MV-4-11 (cell line): ENCODE measurements around the gene PLVAP.

ENCODE experiments used
- DNase-seq: peaks from one replicate; lab custom pipeline; 2025; lab: John Stamatoyannopoulos, UW

Gene PLVAP

DNA sequence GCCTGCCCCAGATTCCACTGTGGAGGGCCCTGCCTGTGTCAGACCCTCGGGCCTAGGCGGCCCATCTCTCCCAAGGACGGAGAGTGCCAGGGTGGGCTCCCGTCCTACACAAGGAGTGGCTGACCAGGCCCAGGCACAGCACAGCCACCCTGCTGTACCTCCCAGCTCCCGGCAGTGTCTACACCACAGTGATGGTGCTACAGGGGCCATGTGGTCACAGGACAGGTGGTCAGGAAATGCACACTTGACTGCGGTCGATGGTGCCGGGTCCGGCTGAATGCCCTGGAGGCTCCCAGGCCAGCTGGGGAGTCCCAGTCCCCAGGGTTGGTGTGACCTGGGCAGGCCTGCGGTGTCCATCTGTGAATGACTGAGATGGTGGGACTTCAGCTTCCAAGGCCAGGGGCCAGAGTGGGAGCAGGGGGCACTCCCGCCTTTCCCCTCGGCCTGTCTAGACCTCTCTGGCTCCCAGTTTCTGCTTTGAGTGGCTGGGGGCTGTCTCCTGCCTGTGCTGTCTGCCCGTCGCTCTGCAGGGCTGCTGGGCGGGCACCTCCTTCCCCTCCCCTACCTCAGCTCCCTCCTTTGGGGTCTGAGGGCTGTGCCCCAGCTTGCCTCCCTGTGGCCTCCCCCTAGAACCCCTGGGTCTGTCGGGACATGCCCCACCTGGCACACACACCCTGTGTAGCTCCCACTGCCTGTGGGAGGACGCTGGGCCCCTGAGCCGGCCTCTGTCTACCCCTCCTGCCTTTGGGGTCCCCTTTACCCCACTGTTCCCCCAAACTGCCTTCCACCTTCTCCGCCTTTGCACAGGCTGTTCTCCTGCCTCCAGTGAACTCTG, 55.3 kb downstream of the PLVAP start:
- no peak for DNase-seq

DNA sequence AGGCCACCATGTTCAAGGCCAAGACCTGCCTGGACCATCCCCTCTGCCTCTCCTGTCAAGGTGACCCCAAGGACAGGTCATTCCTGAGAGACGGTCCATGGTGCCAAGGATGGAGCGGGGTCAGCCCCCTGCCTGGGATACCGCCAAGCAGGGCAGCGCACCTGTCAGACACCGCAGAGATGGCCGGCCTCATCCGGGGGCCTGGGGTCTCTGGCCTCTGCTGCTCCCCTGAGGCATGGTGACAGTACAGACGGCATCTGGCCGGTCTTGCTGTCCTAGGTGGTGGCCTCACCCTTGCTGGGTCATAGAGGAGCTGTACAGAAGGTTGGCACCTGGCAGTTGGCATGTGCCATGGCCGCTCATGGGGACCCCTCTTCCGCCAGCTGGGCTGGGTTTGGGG, 56.7 kb downstream of the PLVAP start:
- DNase-seq = no peak

DNA sequence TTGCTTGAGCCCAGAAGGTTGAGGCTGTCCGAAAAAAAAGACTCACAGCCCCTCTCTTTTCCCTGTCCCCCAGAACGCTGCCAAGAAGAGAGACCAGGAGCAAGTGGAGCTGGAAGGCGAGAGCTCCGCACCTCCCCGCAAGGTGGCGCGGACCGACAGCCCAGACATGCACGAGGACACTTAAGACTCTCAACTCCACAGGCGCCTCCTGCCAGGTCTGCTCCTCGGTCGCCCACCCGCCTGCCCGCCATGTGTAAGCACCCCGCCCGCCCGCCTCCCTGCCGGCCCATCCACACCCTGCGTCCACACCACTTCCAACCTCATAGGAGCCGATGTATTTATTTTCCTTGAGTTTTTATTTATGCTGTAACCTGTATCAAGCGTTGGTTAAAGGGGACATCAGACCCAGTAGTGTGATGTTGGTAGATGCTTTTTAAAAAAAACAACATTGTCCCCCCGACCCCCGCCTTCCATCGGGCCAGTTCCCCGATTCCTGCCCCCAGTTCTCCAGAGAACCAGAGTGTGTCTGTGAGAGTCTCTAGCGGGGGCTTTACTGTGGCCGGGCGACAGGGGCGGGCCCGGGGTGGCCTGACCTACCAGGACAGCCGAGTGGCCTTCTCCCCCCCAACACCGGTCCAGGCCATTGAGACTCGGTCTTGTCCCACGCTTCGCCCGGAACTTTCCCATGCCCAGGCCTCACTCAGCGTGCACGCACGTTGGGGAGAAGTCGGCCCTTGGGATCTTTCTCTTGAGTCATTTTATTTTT, 57.5 kb downstream of the PLVAP start:
- no peak for DNase-seq

DNA sequence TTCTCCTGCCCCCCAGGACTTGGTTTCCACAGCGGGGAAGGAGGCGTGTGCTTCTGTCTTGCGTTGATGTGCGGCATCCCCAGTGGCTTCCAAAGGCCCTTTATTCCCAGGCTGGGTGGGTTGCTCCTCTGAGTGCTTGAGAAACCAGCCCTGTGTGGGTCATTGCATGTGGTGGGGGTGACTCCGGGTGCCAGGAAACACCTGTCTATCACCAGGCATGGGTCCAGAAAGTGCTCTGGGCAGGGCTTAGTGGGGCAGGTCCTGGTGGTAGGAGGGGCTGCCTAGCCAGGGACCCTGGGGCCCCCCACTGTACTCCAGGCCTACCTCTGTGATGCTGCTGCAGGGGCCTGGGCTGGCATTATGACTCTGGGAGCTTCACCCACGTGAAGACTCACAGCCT, 58.2 kb downstream of the PLVAP start:
- no peak for DNase-seq

DNA sequence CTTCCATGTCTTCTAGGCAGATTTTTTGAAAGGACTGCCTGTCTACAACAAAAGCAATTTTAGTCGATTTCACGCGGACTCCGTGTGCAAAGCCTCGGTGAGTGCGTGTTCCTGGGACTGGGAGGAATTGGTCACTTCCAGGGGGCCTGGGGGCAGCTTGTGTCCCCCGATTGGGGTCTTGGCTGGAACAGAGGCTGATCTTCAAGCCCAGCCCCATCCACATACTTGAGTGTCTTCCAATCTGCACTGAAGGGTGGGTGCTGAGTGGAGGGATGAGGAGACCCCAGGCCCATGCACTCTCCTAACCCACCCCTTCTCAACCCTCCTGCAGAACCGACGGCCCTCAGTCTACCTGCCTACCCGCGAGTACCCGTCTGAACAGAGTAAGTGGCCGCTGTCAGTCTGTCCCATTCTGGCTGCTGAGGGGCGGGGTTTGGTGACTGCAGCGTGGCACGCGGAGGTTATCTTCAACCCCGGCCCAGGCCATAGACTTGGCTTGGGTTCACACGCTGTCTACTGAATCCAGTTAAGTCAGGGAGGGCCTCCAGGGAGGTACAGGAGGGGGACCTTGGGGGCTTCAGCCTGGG, 63.0 kb downstream of the PLVAP start:
- DNase-seq = no peak

DNA sequence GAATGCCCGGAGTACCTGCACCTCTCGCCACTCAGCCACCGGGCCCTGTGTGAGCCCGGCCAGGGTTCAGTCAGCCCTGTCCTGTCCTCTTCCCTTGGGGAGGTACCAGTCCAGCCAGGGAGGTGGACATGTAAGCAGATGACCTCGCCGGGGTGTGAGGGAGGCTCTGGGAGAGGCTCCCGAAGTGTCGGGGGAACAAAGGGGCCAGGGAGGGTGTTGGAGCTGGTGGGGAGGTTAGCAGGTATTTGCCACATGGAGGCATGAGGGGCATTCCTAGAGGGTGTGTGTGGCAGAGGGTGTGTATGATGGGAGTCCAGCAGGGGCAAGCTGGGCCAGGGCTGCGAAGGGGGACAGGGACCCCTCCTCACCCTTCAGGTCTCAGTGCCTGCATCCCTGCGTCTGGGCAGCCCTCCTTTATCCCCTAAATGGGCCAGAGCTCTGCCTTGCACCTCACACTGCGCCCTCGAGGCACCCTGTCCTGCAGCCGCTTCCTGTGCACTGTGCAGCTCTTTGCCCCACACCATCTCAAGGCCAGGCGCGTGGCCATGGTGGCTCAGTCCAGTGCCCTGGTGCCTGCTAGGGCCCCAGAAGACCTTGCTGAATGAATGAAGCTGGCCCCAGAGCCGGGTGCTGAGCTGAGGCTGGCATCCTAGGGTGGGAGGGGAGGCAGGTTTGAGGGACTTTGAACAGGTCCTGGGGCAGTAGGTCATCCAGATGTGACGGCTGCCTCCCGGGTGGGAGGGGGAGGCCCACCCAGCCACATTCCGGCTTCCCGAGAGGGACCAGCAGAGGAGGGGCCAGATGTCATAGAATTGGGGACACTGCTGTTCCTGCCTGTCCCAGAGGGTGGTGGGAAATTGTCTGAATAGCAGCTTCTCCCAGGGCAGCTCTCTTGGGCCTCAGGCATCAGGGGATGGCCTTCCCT, 64.7 kb downstream of the PLVAP start:
- no peak for DNase-seq

DNA sequence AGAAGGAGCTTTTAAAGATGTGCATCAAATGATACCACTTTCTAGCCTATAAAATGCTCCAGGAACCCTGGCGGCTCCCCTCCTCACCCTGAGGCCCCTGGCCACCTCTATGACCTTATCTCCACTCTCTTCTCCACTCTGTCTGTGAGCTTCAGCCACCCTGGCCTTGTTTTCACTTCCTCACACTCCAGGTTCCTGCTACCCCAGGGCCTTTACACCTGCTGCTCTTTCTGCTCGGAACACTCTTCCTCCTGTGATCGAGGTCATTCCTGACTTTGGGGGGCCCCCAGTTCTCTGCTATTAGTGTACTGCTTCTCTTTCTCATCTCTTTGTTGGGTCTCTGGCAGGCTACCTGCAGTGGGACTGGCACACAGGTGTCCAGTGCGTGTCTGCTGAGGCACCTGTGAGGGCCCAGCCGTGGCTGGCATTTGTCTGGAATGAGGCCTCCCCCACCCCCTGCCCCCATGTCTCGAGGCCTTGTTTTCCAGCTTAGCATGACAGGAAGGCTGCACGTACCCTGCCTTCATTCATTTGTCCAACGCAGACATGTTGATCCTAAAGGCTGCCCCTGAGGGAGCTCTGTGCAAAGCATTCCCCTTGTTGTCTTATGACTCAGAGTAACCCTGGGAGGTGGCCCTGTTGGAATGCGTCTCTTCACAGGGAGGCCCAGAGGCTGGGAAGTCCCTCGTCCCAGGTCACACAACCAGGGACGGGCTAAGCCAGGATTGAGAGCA, 65.5 kb downstream of the PLVAP start:
- no peak for DNase-seq

DNA sequence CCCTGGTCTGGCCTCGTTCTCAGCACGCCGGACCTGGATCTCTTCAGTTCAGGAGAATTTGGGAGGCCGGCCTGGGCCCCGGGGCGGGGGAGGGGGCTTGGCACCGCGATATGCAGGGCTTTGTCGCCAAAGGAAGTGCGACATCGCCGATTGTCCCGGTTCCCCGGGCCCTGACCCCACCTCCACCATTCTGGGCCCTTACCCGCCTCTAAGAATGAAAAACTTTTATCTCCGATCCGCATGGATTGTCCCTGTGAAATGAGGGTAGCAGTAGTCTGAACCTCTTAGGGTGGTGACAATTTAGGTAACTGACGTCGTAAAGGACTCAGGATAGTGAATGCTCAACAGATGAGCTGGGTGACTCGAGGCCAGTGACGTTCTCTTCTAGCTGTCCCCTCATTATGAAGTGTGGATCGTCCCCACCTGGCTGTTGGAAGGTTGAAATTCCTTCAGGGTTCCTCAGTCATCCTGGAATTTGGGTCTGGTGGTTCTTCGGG, 67.1 kb downstream of the PLVAP start:
- no peak for DNase-seq

DNA sequence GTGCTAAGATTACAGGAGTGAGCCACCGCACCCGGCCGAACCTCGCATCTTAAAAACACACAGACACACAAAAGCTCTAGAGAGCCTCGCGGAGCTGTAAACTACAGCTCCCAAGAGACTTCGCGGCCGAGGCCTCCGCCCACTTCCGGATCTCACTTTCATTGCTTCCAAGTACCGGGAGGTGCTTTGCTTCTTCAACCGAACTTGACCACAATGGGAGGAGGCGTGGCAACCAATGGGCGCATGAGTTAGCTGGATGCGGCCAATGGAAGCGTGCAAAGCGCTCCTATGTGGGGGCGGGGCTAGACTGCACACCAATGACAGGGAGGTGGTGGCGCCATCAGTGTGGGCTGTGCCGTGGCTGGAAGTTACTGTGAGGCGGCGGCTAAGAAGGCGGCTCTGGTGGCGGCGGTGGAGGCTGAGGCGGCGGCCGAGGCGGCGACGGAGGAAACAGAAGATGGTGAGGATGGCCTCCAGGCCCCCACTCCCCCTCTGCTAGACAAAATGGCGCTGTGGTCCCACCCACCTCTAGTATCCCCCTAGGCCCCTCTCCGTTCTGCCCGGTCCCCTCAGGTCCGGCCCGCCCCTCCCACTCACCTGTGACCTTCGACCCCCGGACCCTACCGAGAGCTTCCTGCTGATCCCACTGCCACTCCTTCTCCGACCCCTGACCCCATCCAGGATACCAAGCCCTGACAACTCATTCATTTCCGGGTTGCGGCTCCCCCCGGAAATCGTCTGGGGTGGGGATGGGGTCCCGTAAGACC, 67.8 kb downstream of the PLVAP start, which contains the start of gene DDA1:
Gene DDA1, plus strand, starts transcription at position 366 of the 767 bp plus-strand sequence. Its CDS starts 92 bp downstream, at position 458.
- peak; percentile 100 for DNase-seq

DNA sequence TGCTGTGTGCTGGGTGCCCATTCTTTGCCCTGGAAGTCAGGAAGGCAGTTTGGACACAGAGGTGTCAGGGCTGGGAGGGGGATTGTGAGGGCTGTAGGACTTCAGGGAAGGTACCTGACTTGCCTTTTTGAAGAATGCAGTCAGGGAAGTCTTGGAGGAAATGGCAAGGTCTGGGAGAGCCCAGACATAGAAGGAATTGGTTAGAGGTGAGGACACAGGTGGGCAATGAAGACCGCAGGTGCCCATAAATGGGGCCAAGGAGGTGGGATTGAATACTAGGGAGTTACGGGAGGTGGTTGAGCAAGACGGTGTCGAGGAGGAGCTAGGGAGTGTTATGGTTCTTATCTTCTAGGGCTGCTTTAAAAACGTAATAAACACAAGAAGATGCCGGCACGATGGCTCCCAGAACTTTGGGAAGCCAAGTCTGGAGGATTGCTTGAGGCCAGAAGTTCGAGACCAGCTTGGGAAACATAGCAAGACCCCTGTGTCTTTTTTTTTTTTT, 69.2 kb downstream of the PLVAP start:
- no peak for DNase-seq

DNA sequence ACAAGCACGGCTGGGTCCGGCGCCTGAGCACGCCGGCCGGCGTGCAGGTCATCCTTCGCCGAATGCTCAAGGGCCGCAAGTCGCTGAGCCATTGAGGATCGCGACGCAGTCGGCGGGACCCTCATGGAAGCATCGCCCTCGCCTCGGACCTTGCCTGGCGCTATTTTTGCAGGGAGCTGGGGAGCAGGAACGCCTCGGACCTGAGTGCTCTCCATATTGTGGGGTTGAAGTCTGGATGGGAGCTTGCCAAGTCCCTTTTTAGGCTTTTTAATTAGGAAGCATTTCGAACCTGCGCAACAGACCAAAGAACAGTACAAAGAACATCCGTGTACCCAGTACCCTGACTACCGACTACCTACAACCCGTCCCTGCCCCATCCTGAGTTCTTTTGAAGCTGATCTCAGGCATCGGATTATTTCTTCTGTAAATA, 70.8 kb downstream of the PLVAP start:
- DNase-seq = no peak

DNA sequence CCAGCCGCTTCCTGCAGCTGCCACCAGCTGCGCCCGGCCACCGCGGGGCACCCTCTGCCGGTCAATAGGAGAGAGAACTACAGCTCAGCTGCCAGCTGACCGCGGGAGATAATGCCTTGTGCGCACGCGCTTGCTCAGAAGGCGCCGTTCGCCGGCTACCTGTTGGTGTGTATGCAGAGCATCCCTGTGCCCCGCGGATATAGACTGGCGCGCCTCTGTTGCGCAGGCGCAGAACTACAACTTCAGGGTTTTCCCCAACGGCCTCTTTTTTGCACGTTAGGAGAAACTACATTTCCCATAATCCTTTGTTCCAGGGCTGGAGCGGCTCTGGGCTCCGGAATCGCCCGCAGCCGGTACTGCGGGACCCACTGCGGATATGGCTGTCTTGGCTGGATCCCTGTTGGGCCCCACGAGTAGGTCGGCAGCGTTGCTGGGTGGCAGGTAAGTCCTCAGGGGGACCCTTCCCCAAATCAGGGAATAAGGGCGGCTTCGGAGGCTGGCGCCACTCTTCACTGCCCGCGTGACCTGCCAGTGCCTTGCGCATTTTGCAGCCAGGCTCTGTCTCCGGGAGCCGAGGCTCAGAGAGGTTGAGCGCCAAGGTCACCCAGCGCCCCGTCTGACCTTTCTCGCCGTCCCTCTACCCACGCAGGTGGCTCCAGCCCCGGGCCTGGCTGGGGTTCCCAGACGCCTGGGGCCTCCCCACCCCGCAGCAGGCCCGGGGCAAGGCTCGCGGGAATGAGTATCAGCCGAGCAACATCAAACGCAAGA, 71.4 kb downstream of the PLVAP start, which contains the start of gene MRPL34:
Gene MRPL34, plus strand, starts transcription at position 356 of the 768 bp plus-strand sequence. Its CDS starts 21 bp downstream, at position 377.
- DNase-seq = peak; percentile 100

DNA sequence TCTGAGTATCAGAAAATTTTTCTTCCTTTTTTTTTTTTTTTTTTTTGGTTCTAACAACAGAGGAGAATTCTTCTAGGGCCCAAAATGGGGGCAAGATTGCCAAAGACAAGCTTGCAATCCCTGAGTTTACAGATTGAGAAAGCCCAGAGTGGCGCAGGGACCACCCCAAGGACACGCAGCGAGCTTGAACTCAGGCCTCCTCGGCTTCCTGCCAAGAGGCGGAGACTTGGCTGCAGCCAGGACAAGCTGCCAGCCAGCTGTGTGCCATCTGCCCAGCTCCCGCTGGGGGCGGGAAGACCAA, 72.0 kb downstream of the PLVAP start:
- DNase-seq = no peak

DNA sequence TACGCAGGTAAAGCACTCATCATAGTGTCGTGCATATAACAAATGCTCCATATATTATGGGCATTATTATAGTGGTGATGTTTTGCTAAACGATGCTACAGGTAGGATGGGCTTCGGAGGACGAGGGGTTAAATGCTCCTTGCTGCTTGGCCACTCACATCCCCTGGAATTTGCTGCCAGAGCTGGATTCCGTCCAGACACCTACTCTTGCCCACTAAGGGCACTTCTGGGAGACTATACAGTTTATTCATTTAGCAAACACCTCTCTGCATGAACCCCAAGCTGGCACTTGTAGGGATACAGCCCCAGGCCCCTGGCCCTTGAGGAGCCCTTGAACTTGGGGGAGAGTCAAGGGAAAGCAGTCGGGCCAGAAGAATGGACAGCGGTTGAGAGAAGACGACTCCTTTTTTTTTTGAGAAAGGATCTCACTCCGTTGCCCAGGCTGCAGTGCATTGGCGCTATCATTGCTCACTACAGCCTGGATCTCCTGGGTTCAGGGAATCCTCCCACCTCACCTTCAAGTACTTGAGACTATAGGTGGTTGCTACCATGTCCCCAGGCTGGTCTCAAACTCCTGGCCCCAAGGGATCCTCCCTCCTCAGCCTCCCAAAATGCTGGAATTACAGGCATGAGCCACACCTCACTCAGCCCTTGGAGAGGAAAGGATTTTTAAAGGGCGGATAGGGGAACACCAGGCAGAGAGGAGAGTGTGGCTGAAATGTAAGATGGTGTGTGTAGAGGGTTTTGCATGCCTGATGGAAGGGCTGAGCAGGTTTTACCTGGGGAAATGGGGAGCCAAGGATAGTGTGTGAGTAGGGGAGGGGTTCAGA, 72.5 kb downstream of the PLVAP start:
- no peak for DNase-seq

DNA sequence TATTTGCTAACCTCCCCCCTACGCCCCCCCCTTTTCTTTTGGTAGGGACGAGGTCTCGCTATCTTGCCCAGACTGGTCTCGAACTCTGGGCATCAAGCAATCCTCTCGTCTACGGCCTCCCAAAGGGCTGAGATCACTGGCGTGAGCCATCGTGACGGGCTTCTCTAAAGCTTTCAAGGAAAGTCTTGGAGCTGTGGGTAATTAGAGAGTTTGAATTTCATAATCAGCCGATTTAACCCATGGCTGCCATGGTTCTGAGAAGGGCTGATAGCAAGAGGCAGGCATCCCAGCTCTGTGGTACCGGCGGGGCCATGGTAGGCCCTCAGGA, 73.2 kb downstream of the PLVAP start:
- DNase-seq = no peak

DNA sequence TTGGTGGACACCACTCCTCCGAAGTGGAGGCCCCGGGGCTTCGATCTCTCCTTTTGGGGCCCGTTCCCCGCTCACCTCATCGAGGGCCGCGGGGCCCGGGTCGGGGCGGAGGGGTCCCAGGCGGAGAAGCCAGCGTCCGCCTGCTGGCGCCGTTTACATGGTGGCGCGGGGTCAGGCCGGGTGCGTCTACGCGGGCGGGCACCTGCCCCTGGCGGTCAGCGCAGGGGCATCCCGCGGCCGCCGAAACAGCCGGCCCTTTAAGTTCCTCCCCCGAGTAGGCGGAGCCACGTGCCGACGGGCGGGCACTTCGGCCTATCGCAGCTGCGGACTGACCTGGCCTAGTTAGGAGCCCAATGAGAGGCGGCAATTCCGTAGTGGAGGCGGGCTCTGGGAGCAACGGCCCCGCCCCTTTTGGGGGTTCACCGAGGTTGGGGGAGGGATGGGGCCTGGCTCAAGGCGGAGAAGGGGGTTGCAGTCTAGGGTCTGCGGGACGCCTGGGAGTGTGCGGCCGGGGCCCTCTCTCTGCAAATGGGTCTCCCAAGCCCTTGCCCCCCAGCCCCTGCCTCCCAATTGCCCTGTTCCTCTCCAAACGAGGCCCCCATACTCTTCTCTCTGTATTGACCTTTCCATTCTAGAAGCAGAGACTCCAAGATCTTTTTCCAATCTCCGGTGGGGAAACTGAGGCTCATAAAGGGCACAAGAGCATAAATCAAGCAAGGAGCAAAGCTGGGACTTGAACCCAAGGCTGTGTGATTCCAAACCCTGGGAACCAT, 73.8 kb downstream of the PLVAP start, which contains the start of gene ABHD8:
Gene ABHD8, minus strand, starts transcription at position 259 of the 773 bp plus-strand sequence. CDS start 1,809 bp downstream, outside the sequence.
- peak; percentile 94 for DNase-seq

DNA sequence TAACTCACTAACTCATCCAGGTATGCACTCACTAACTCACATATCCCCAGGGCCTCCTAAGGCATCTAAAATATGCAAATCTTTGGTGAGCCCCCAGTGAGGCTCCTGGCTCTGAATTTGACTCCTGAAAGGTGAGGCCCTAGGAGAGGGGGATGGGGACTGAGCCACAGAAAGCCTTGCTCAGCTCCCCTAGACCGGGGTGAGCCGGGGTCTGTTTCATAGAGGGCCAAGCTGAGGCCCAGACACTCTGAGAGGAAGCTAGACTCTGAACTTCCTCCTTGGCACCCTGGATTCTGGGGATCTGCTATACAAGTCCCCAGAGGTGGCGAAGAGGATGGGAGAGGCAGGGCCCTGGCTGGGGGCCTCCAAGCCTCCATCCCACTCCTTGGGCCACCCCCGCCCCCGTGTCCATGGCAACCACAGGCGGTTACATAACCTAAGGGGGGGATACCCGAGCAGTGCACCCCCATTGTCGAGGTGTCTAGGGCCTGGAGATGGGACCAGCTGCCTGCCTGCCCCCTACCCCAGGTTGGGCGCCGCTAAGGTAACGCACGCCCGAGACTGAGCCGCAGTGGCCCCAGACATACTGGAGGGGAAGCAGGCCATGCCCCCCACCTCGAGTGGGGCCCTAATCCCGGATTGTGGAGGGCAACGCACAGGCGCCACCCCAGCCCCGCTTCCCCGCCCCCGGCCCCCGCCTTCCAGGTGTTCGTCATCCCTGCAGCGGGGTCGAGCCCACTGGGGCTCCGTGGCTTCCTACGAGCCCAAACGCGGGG, 74.6 kb downstream of the PLVAP start:
- DNase-seq = peak; percentile 55
